Astrocyte (in vitro differentiated cells and primary cell): ENCODE measurements around the gene MAS1L.

Experiments
- EZH2 ChIP-seq: IDR thresholded peaks from 2 replicates; pipeline ENCODE4 v1.6.1; 2012; ENCODE audit warnings: mild to moderate bottlenecking, low read length, inconsistent platforms; ENCODE audit not compliant: insufficient read depth
- TF ChIP-seq, protein P1 (sequence below): IDR thresholded peaks from 2 replicates; pipeline ENCODE4 v1.5.1; 2011; ENCODE audit warnings: low read depth, mild to moderate bottlenecking, inconsistent platforms, low read length, moderate library complexity; ENCODE audit not compliant: insufficient read depth

- TF ChIP-seq, protein P1, sequence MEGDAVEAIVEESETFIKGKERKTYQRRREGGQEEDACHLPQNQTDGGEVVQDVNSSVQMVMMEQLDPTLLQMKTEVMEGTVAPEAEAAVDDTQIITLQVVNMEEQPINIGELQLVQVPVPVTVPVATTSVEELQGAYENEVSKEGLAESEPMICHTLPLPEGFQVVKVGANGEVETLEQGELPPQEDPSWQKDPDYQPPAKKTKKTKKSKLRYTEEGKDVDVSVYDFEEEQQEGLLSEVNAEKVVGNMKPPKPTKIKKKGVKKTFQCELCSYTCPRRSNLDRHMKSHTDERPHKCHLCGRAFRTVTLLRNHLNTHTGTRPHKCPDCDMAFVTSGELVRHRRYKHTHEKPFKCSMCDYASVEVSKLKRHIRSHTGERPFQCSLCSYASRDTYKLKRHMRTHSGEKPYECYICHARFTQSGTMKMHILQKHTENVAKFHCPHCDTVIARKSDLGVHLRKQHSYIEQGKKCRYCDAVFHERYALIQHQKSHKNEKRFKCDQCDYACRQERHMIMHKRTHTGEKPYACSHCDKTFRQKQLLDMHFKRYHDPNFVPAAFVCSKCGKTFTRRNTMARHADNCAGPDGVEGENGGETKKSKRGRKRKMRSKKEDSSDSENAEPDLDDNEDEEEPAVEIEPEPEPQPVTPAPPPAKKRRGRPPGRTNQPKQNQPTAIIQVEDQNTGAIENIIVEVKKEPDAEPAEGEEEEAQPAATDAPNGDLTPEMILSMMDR, result no peak
- TF ChIP-seq EZH2, result no peak
Measured at GRCh38 chr6:29531668-29532067, 43.9 kb upstream of the MAS1L start.
